Heart right ventricle (tissue), 16 donors: ENCODE measurements around the gene NR2C2. TPM values are rescaled to one million over a fixed set of nuclear protein-coding genes. Genes with fewer than 3 reads are reported as not detected.

Experiments
- ATAC-seq, 8 donors: fragments of 200-7000 bp; cut with Tn5 transposase; one replicate each; pipeline ENCODE4 v1.9.1; 2020; ENCODE audit warnings: mild to moderate bottlenecking in 8 of 8, moderate library complexity in 8 of 8, moderate number of reproducible peaks in 1 of 8
- DNase-seq, 2 donors: peaks; one replicate each; pipeline ENCODE4 v3.0.0-alpha.2; 2020
- H3K27ac ChIP-seq, 10 donors: fragments of 200-600 bp; sonication (generic) in 2 of 10; one replicate each; pipeline versions ENCODE4 v1.5.0 to v1.8.0; 2020 to 2022; ENCODE audit warnings: mild to moderate bottlenecking in 3 of 10
- H3K27me3 ChIP-seq, 7 donors: fragments of 200-600 bp; one replicate each; pipeline ENCODE4 v1.8.0; 2021 to 2022; ENCODE audit warnings: mild to moderate bottlenecking in 2 of 7
- H3K36me3 ChIP-seq, 9 donors: fragments of 200-600 bp; sonication (generic) in 1 of 9; one replicate each; pipeline versions ENCODE4 v1.5.0 to v1.8.0; 2020 to 2022; ENCODE audit warnings: mild to moderate bottlenecking in 2 of 9
- H3K4me1 ChIP-seq, 9 donors: fragments of 200-600 bp; sonication (generic) in 1 of 9; one replicate each; pipeline versions ENCODE4 v1.5.0 to v1.8.0; 2020 to 2022; ENCODE audit warnings: mild to moderate bottlenecking in 4 of 9
- H3K4me3 ChIP-seq, 10 donors: fragments of 200-600 bp; sonication (generic) in 2 of 10; one replicate each; pipeline versions ENCODE4 v1.5.0 to v1.8.0; 2020 to 2022; ENCODE audit warnings: mild to moderate bottlenecking in 7 of 10, moderate library complexity in 2 of 10
- H3K9me3 ChIP-seq, 11 donors: fragments of 200-600 bp in 10 of 11; sonication (generic) in 2 of 11; one replicate each; pipeline versions ENCODE4 v1.5.0 to v1.8.0; 2013 to 2022; ENCODE audit warnings: mild to moderate bottlenecking in 2 of 11, control low read depth in 1 of 11, moderate library complexity in 1 of 11
- WGBS, 2 donors: extraction: QIAGEN DNeasy Blood & Tissue Kit; methylation state at CpG; one replicate each; pipeline ENCODE4 v1.1.7; 2013; ENCODE audit warnings: inconsistent platforms in 1 of 2; 5-methylcytosine and 5-hydroxymethylcytosine counted together
- intact Hi-C, 10 donors: fragments of 100-400 bp; cut with DNase I; formaldehyde crosslinking; loops; one replicate each; pipeline versions ENCODE4 v1.11.1 to v1.14.2; 2022
- polyA plus RNA-seq, 2 donors: library from polyadenylated mRNA; stranded (reverse); fragments of 200-250 nt; gene quantifications; one replicate each; pipeline ENCODE4 v1.2.3, GENCODE V29; 2013
- total RNA-seq, 10 donors: library from RNA; stranded (reverse); fragmentation: NEBNext Ultra II Directional in 3 of 10; extraction: Animal tissue kit (Norgen Biotek cat#: 25700) in 3 of 10; gene quantifications; one replicate each; pipeline versions ENCODE4 v1.2.1 to v1.2.4, GENCODE V29; 2021 to 2023
- TF ChIP-seq, protein P1 (sequence below), 9 donors: fragments of 200-600 bp; sonication (generic) in 2 of 9; IDR thresholded peaks; one replicate each; pipeline versions ENCODE4 v1.5.0 to v1.8.0; 2021 to 2022; ENCODE audit warnings: antibody characterized with exemption in 9 of 9, mild to moderate bottlenecking in 5 of 9, moderate library complexity in 1 of 9
- donor health status: Arrhythmogenic right ventricular cardiomyopathy.
- donor health status: ischemic (EF 13 %, LVEDD 7.1; RV severe dilation, severe dysfunction).
- donor health status: healthy with polysubstance abuse.
- donor health status: DM: no; HTN: yes; CAD: no.
- donor health status: DM: no; HTN: no; CAD: no.
- donor health status: ischemic (EF 25% LVEDD 6.9; RV normal size, moderate dysfunction).
- donor health status: ischemic (EF 25% LVEDD 5.7; RV mildly dilated, moderate dysfunction).
- donor health status: healthy.
- donor health status: DM: yes; HTN: yes; CAD: no.
- donor health status: Ischemic cardiomyopathy.
- donor health status: ischemic (EF 35%, LVEDD 5.7; RV mildly dilated, moderate dysfunction).
- donor health status: nonischemic (EF 11% LVEDD 7.7; RV severe dilation, severe dysfunction).
- donor health status: DM: yes; HTN: yes; CAD: no.
- donor health status: PGD.
- donor health status: ischemic (EF 29% LVEDD 5.4; RV normal size, mild dysfunction).
- donor health status: nonischemic (EF 23%, LVEDD 6.1; RV moderate dilation, normal function).

Gene NR2C2
- total and polyA plus RNA-seq, 12 donors: 6.5 to 33.8 (median 27.1) TPM

DNA sequence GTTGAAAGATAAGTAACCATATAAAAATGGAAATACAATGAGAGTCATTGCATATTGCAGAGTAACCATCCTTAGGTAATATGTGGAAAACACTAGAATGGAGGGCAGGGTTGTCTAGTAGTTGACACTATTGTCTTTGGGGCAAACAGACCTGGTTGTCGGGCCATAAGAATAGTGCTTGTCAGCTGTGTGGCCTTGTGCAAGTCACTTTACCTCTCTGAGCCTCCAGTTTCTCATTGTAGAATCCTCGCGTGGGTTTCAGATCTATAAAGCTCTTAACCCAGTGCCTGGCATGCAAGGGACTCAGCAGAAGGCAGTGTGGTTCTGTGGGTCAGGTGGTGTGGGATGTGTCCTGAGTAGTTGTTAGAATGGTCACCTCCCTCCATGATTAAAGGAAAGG is 85.7 kb downstream of the NR2C2 start:
- ATAC-seq: no peak

DNA sequence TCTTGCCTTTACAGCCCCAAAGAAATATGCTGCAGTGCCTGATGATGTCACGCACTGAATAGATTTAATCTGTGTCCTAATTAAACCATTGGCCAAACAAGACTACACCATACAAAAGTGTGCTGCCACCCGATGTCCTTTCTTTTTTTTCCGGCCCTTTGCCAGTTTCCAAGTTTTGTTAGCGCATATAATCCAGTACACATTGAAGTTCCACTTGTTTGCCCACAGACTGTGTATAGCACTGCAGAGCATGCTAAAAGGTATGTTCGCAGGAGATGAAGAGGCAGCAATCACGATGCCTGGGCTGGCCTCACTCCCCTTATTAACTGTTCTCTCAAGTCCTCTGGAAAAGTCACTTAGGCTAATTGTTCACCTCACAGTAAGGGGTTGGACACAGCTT is 90.9 kb downstream of the NR2C2 start:
- Histone ChIP-seq H3K27me3 (no peaks in the 10 kb centered on the region), H3K9me3 (no peaks in the 10 kb centered on the region), H3K4me3 (no peak overlapping the region), H3K36me3 (peaks cover 0 to 100% (median 55%) of the 10 kb centered on the region in 9 donors), H3K27ac (no peak overlapping the region), H3K4me1 (peaks cover 0 to 39% (median 22%) of the 10 kb centered on the region in 9 donors)
- ATAC-seq: no peak
- TF ChIP-seq, protein P1, sequence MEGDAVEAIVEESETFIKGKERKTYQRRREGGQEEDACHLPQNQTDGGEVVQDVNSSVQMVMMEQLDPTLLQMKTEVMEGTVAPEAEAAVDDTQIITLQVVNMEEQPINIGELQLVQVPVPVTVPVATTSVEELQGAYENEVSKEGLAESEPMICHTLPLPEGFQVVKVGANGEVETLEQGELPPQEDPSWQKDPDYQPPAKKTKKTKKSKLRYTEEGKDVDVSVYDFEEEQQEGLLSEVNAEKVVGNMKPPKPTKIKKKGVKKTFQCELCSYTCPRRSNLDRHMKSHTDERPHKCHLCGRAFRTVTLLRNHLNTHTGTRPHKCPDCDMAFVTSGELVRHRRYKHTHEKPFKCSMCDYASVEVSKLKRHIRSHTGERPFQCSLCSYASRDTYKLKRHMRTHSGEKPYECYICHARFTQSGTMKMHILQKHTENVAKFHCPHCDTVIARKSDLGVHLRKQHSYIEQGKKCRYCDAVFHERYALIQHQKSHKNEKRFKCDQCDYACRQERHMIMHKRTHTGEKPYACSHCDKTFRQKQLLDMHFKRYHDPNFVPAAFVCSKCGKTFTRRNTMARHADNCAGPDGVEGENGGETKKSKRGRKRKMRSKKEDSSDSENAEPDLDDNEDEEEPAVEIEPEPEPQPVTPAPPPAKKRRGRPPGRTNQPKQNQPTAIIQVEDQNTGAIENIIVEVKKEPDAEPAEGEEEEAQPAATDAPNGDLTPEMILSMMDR (IDR thresholded peaks at IDR 0.05): no peak
- no peak for DNase-seq
- intact Hi-C loops: no loop called here
- WGBS, 2 donors: 91 to 94% methylated on average over 6 of the region's 6 CpGs

More for the DNA sequence above, 85.7 kb downstream of the NR2C2 start:
- H3K9me3 ChIP-seq: no peaks in the 10 kb centered on the region
- H3K4me1 ChIP-seq: no peaks in the 10 kb centered on the region
- no peak for DNase-seq
- no peak overlapping the region for H3K4me3 ChIP-seq
- no peaks in the 10 kb centered on the region for H3K27me3 ChIP-seq
- H3K36me3 ChIP-seq: peaks cover 0 to 100% (median 66%) of the 10 kb centered on the region in 9 donors
- H3K27ac ChIP-seq: no peak overlapping the region
- TF ChIP-seq, protein P1 (IDR thresholded peaks at IDR 0.05): no peak
- 88 to 93% methylated on average over 3 of the region's 3 CpGs for WGBS, 2 donors
- intact Hi-C loops: no loop called here

DNA sequence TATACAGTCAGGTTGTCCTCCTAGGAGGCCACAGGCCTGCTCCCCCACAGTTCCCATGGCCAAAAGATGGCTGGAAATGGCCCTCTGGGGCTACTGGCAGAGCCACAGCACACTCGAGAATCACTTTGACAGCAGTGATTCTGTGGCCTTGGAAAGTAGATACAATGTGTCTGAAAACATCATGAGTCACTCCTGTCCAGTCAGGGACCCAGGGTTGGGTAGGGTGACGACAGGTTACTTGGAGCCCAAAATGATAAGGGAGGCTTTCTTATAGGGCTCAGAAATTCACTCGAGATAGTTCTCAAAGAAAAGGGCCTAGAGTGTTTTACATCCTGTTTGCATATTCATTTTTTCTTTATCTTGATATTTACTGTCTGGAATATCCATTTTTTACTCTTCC is 93.5 kb downstream of the NR2C2 start:
- no peaks in the 10 kb centered on the region for H3K27me3 ChIP-seq
- ATAC-seq: peak in 7 of 8 donors; percentile 27 to 90 (median 70)
- DNase-seq: no peak
- H3K27ac ChIP-seq: peak overlapping the region in 2 of 10 donors; percentile 24 to 29
- intact Hi-C loops: loop anchor here in 4 of 10 donors (10.0 kb wide), 2 partner anchors 96 to 106 kb away; partner anchors contain the start of gene NR2C2 (in 3 of the 4)
- no peaks in the 10 kb centered on the region for H3K9me3 ChIP-seq
- peaks cover 0 to 100% (median 66%) of the 10 kb centered on the region in 9 donors for H3K36me3 ChIP-seq
- peaks cover 0 to 41% (median 22%) of the 10 kb centered on the region in 9 donors for H3K4me1 ChIP-seq
- TF ChIP-seq, protein P1 (IDR thresholded peaks at IDR 0.05): no peak
- 41 to 48% methylated on average over 3 of the region's 3 CpGs for WGBS, 2 donors
- H3K4me3 ChIP-seq: no peak overlapping the region

DNA sequence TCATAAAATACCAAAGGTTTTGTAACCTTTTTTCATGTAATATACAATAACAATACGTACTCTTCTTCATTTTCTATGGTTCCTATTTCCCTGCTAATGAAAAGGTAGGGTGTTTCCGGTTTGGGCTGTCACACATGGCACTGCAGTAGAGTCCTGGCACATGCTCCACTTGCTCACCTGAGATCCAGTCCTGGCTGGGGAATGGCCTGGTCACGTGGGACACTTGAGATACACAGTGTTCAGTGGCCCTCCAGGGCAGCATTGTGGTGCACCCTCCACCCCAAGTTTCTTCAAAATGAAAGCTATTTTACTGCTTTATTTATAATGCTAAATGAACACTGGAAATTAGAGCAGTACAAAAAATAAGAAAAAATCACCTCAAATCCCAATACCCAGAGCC is 94.6 kb downstream of the NR2C2 start:
- no peak for DNase-seq
- TF ChIP-seq, protein P1 (IDR thresholded peaks at IDR 0.05): no peak
- H3K4me3 ChIP-seq: no peak overlapping the region
- H3K27ac ChIP-seq: no peak overlapping the region
- WGBS, 2 donors: 69 to 74% methylated on average over 3 of the region's 3 CpGs
- peak in 2 of 8 donors; percentile 48 to 55 for ATAC-seq
- peaks cover 0 to 100% (median 72%) of the 10 kb centered on the region in 9 donors for H3K36me3 ChIP-seq
- no peaks in the 10 kb centered on the region for H3K27me3 ChIP-seq
- intact Hi-C loops: loop anchor here in 4 of 10 donors (10.0 kb wide), 2 partner anchors 97 to 107 kb away; partner anchors contain the start of gene NR2C2 (in 3 of the 4)
- peaks cover 0 to 46% (median 24%) of the 10 kb centered on the region in 9 donors for H3K4me1 ChIP-seq
- no peaks in the 10 kb centered on the region for H3K9me3 ChIP-seq
